Mesenchymal stem cell (in vitro differentiated cells and primary cell): ENCODE measurements around the gene SIX1. TPM values are rescaled to one million over a fixed set of nuclear protein-coding genes. Genes with fewer than 3 reads are reported as not detected.

Experiments
- DNase-seq: peaks from one replicate; pipeline ENCODE4 v3.0.0-alpha.2; 2013
- H2AFZ ChIP-seq: one replicate; pipeline ENCODE4 v1.6.1; 2013; ENCODE audit warnings: low read depth, mild to moderate bottlenecking, control low read depth, inconsistent platforms, low read length, moderate library complexity
- H2AK5ac ChIP-seq: 2 replicates; pipeline ENCODE4 v1.6.1; 2013; ENCODE audit warnings: low read length, moderate library complexity, mild to moderate bottlenecking, inconsistent platforms; ENCODE audit not compliant: severe bottlenecking
- H2BK120ac ChIP-seq: one replicate; pipeline ENCODE4 v1.6.1; 2013; ENCODE audit warnings: low read depth, mild to moderate bottlenecking, inconsistent platforms, low read length, moderate library complexity
- H2BK12ac ChIP-seq, 2 experiments: one replicate each; pipeline ENCODE4 v1.6.1; 2013; ENCODE audit warnings: inconsistent platforms in 2 of 2, low read length in 2 of 2, mild to moderate bottlenecking in 2 of 2, moderate library complexity in 2 of 2, control low read depth in 1 of 2
- H2BK15ac ChIP-seq: one replicate; pipeline ENCODE4 v1.6.1; 2013; ENCODE audit warnings: mild to moderate bottlenecking, low read depth, inconsistent platforms; ENCODE audit not compliant: poor library complexity, severe bottlenecking
- H2BK5ac ChIP-seq: 2 replicates; pipeline ENCODE4 v1.6.1; 2013; ENCODE audit warnings: low read depth, mild to moderate bottlenecking, low read length, control low read depth, inconsistent platforms; ENCODE audit not compliant: poor library complexity, severe bottlenecking
- H3K14ac ChIP-seq, 2 experiments: one replicate each; pipeline ENCODE4 v1.6.1; 2013; ENCODE audit warnings: inconsistent platforms in 2 of 2, low read length in 2 of 2, control low read depth in 1 of 2, mild to moderate bottlenecking in 1 of 2, moderate library complexity in 1 of 2
- H3K18ac ChIP-seq, 2 experiments: one replicate each; pipeline ENCODE4 v1.6.1; 2013; ENCODE audit warnings: inconsistent platforms in 2 of 2, low read length in 2 of 2, control low read depth in 1 of 2, low read depth in 1 of 2, mild to moderate bottlenecking in 1 of 2
- H3K23ac ChIP-seq, 2 experiments: one replicate each; pipeline ENCODE4 v1.6.1; 2013; ENCODE audit warnings: inconsistent platforms in 2 of 2, low read length in 2 of 2, mild to moderate bottlenecking in 2 of 2, moderate library complexity in 2 of 2, control low read depth in 1 of 2
- H3K27ac ChIP-seq: 2 replicates; pipeline ENCODE4 v1.5.1; 2013; ENCODE audit warnings: mild to moderate bottlenecking, moderate library complexity, low read length, control low read depth, inconsistent platforms; ENCODE audit not compliant: poor library complexity, severe bottlenecking
- H3K27me3 ChIP-seq, 2 experiments: 2 replicates each; pipeline versions ENCODE4 v1.6.1 to v1.7.0; 2013; ENCODE audit warnings: low read length in 2 of 2, mild to moderate bottlenecking in 2 of 2, moderate library complexity in 2 of 2, control low read depth in 1 of 2, inconsistent platforms in 1 of 2; ENCODE audit not compliant: control insufficient read depth in 1 of 2, insufficient read depth in 1 of 2
- H3K36me3 ChIP-seq, 2 experiments: 2 replicates each; pipeline versions ENCODE4 v1.6.1 to v1.7.0; 2013; ENCODE audit warnings: low read length in 2 of 2, control low read depth in 1 of 2, inconsistent platforms in 1 of 2, low read depth in 1 of 2, mild to moderate bottlenecking in 1 of 2; ENCODE audit not compliant: insufficient read depth in 2 of 2, control insufficient read depth in 1 of 2
- H3K4ac ChIP-seq, 2 experiments: one replicate each; pipeline ENCODE4 v1.6.1; 2013; ENCODE audit warnings: inconsistent platforms in 2 of 2, low read length in 2 of 2, mild to moderate bottlenecking in 2 of 2, moderate library complexity in 2 of 2, control low read depth in 1 of 2, low read depth in 1 of 2
- H3K4me1 ChIP-seq: 2 replicates; pipeline ENCODE4 v1.6.1; 2013; ENCODE audit warnings: low read depth, low read length, control low read depth; ENCODE audit not compliant: control insufficient read depth, insufficient read depth
- H3K4me2 ChIP-seq: 2 replicates; pipeline ENCODE4 v1.6.1; 2013; ENCODE audit warnings: low read length, mild to moderate bottlenecking, inconsistent platforms; ENCODE audit not compliant: poor library complexity, severe bottlenecking
- H3K4me3 ChIP-seq, 2 experiments: 2 replicates each; pipeline versions ENCODE4 v1.5.1 to v1.7.0; 2013; ENCODE audit warnings: low read length in 2 of 2, mild to moderate bottlenecking in 2 of 2, control low read depth in 1 of 2, low read depth in 1 of 2; ENCODE audit not compliant: insufficient read depth in 1 of 2
- H3K79me1 ChIP-seq: replicated peaks from 2 replicates; pipeline ENCODE4 v1.6.1; 2013; ENCODE audit warnings: mild to moderate bottlenecking, control low read depth, low read length, inconsistent platforms; ENCODE audit not compliant: poor library complexity, severe bottlenecking
- H3K9ac ChIP-seq: 2 replicates; pipeline ENCODE4 v1.7.0; 2013; ENCODE audit warnings: mild to moderate bottlenecking, low read length, moderate library complexity
- H3K9me3 ChIP-seq: 2 replicates; pipeline ENCODE4 v1.7.0; 2013; ENCODE audit warnings: mild to moderate bottlenecking, low read length; ENCODE audit not compliant: control insufficient read depth
- H4K8ac ChIP-seq: one replicate; pipeline ENCODE4 v1.6.1; 2013; ENCODE audit warnings: inconsistent platforms, mild to moderate bottlenecking, low read length, moderate library complexity
- H4K91ac ChIP-seq: one replicate; pipeline ENCODE4 v1.6.1; 2013; ENCODE audit warnings: mild to moderate bottlenecking, low read length, inconsistent platforms
- WGBS: methylation state at CpG from one replicate; pipeline ENCODE4 v1.1.7; 2013; ENCODE audit warnings: mixed read lengths; 5-methylcytosine and 5-hydroxymethylcytosine counted together
- polyA plus RNA-seq, 2 experiments: library from polyadenylated mRNA; stranded (reverse); fragments of 200-250 nt; gene quantifications; one replicate each; pipeline ENCODE4 v1.2.3, GENCODE V29; 2013

SIX1 gene
- polyA plus RNA-seq (2013, experiment 1 of 2): 0.07 TPM
- 0.11 TPM for polyA plus RNA-seq (2013, experiment 2 of 2)

GRCh38 chr14:60648934-60649874, at the start of gene SIX1:
Gene SIX1, minus strand, starts transcription at chr14:60649477. Its CDS starts 288 bp downstream, at chr14:60649189.
- H3K36me3 ChIP-seq: peaks cover 0 to 10% of the 10 kb centered on the region in 2 experiments
- H3K14ac ChIP-seq: peak within 1 kb of the TSS in 1 of 2 experiments; percentile 55
- H4K8ac ChIP-seq: peak within 1 kb of the TSS; percentile 29
- no peak within 1 kb of the TSS for H2BK120ac ChIP-seq
- H4K91ac ChIP-seq: no peak within 1 kb of the TSS
- H3K9me3 ChIP-seq: no peaks in the 10 kb centered on the region
- no peak within 1 kb of the TSS for H2BK15ac ChIP-seq
- peak within 1 kb of the TSS; percentile 75 for H2BK5ac ChIP-seq
- H3K79me1 ChIP-seq: peaks cover 5% of the 10 kb centered on the region
- peak within 1 kb of the TSS; percentile 90 for H3K9ac ChIP-seq
- peak; percentile 84 for DNase-seq
- peaks cover 0 to 66% of the 10 kb centered on the region in 2 experiments for H3K27me3 ChIP-seq
- peak within 1 kb of the TSS in 1 of 2 experiments; percentile 22 for H3K18ac ChIP-seq
- no peak within 1 kb of the TSS for H2AK5ac ChIP-seq
- H3K23ac ChIP-seq: peak within 1 kb of the TSS in 1 of 2 experiments; percentile 72
- peak within 1 kb of the TSS; percentile 81 to 88 for H3K4me3 ChIP-seq
- peak within 1 kb of the TSS; percentile 60 for H2AFZ ChIP-seq
- peak within 1 kb of the TSS; percentile 88 for H3K27ac ChIP-seq
- no peak within 1 kb of the TSS for H3K4ac ChIP-seq
- H3K4me1 ChIP-seq: peaks cover 11% of the 10 kb centered on the region
- H2BK12ac ChIP-seq: no peak within 1 kb of the TSS
- peak within 1 kb of the TSS; percentile 78 for H3K4me2 ChIP-seq
- WGBS: under 1% methylated on average over 59 of the region's 79 CpGs

- no peaks in the 10 kb centered on the region for H3K4me1 ChIP-seq
- H2BK120ac ChIP-seq: no peak overlapping the region
- no peak overlapping the region for H3K4ac ChIP-seq
- no peak overlapping the region for H3K14ac ChIP-seq
- no peak overlapping the region for H2BK12ac ChIP-seq
- no peak overlapping the region for H2BK15ac ChIP-seq
- no peak overlapping the region for H3K4me2 ChIP-seq
- no peaks in the 10 kb centered on the region for H3K36me3 ChIP-seq
- H2AFZ ChIP-seq: no peak overlapping the region
- DNase-seq: no peak
- H2BK5ac ChIP-seq: no peak overlapping the region
- H3K9ac ChIP-seq: no peak overlapping the region
- no peak overlapping the region for H3K18ac ChIP-seq
- H3K23ac ChIP-seq: no peak overlapping the region
- peaks cover 37% of the 10 kb centered on the region for H3K9me3 ChIP-seq
- H4K91ac ChIP-seq: no peak overlapping the region
- no peak overlapping the region for H3K27ac ChIP-seq
- H3K27me3 ChIP-seq: no peaks in the 10 kb centered on the region
- H3K4me3 ChIP-seq: no peak overlapping the region
- H4K8ac ChIP-seq: no peak overlapping the region
- WGBS: 89% methylated on average over 4 of the region's 4 CpGs
- no peak overlapping the region for H2AK5ac ChIP-seq
- no peaks in the 10 kb centered on the region for H3K79me1 ChIP-seq
Observed at GRCh38 chr14:60695327-60695726, 46.0 kb upstream of the SIX1 start.

GRCh38 chr14:60691383-60692113, 42.3 kb upstream of the SIX1 start:
- DNase-seq: no peak
- H3K27me3 ChIP-seq: no peaks in the 10 kb centered on the region
- H4K8ac ChIP-seq: no peak overlapping the region
- no peak overlapping the region for H3K14ac ChIP-seq
- H3K4me1 ChIP-seq: no peaks in the 10 kb centered on the region
- peaks cover under 1% of the 10 kb centered on the region for H3K9me3 ChIP-seq
- H2BK120ac ChIP-seq: no peak overlapping the region
- H3K36me3 ChIP-seq: no peaks in the 10 kb centered on the region
- H2BK15ac ChIP-seq: no peak overlapping the region
- H3K79me1 ChIP-seq: no peaks in the 10 kb centered on the region
- H4K91ac ChIP-seq: no peak overlapping the region
- no peak overlapping the region for H2BK5ac ChIP-seq
- no peak overlapping the region for H3K4me3 ChIP-seq
- H3K27ac ChIP-seq: no peak overlapping the region
- no peak overlapping the region for H2AFZ ChIP-seq
- no peak overlapping the region for H3K4me2 ChIP-seq
- H3K18ac ChIP-seq: no peak overlapping the region
- H3K23ac ChIP-seq: no peak overlapping the region
- no peak overlapping the region for H3K4ac ChIP-seq
- H2AK5ac ChIP-seq: no peak overlapping the region
- WGBS: 90% methylated on average over 2 of the region's 3 CpGs
- no peak overlapping the region for H3K9ac ChIP-seq
- H2BK12ac ChIP-seq: no peak overlapping the region

- Histone ChIP-seq H3K4me3 (no peak overlapping the region), H2BK5ac (no peak overlapping the region), H3K4me2 (no peak overlapping the region), H3K27ac (no peak overlapping the region), H2BK15ac (no peak overlapping the region), H4K8ac (no peak overlapping the region), H3K14ac (no peak overlapping the region), H2BK12ac (no peak overlapping the region), H3K27me3 (no peaks in the 10 kb centered on the region), H4K91ac (no peak overlapping the region), H3K23ac (no peak overlapping the region), H2BK120ac (no peak overlapping the region), H3K9ac (no peak overlapping the region), H3K4me1 (no peaks in the 10 kb centered on the region), H3K4ac (no peak overlapping the region), H3K36me3 (no peaks in the 10 kb centered on the region), H3K79me1 (no peaks in the 10 kb centered on the region), H2AK5ac (no peak overlapping the region), H3K18ac (no peak overlapping the region), H2AFZ (no peak overlapping the region), H3K9me3 (peaks cover 4% of the 10 kb centered on the region)
- no peak for DNase-seq
Observed at GRCh38 chr14:60686865-60687264, 37.6 kb upstream of the SIX1 start.
